ENCODE data around the gene SHISA4.
"Not testable (repeated sequence)": the region's sequence is repeated elsewhere in the genome, so short reads cannot be mapped to it uniquely, and the experiment has no call there.

The SHISA4 gene

GRCh38 chr1:201933840-201934430, 45.2 kb downstream of the SHISA4 start:
- peak; percentile 10 for DNase-seq (ENCODE audit: low read depth, low spot score)
- TF ChIP-seq, protein P1, sequence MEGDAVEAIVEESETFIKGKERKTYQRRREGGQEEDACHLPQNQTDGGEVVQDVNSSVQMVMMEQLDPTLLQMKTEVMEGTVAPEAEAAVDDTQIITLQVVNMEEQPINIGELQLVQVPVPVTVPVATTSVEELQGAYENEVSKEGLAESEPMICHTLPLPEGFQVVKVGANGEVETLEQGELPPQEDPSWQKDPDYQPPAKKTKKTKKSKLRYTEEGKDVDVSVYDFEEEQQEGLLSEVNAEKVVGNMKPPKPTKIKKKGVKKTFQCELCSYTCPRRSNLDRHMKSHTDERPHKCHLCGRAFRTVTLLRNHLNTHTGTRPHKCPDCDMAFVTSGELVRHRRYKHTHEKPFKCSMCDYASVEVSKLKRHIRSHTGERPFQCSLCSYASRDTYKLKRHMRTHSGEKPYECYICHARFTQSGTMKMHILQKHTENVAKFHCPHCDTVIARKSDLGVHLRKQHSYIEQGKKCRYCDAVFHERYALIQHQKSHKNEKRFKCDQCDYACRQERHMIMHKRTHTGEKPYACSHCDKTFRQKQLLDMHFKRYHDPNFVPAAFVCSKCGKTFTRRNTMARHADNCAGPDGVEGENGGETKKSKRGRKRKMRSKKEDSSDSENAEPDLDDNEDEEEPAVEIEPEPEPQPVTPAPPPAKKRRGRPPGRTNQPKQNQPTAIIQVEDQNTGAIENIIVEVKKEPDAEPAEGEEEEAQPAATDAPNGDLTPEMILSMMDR (IDR thresholded peaks at IDR 0.05; ENCODE audit: low read depth, low read length): no peak
- H3K4me3 ChIP-seq (ENCODE audit: low read depth, low read length): no peak overlapping the region
- in situ Hi-C loops (cut with HindIII; ENCODE audit: low sequenced_read_pairs): no loop called here

DNA sequence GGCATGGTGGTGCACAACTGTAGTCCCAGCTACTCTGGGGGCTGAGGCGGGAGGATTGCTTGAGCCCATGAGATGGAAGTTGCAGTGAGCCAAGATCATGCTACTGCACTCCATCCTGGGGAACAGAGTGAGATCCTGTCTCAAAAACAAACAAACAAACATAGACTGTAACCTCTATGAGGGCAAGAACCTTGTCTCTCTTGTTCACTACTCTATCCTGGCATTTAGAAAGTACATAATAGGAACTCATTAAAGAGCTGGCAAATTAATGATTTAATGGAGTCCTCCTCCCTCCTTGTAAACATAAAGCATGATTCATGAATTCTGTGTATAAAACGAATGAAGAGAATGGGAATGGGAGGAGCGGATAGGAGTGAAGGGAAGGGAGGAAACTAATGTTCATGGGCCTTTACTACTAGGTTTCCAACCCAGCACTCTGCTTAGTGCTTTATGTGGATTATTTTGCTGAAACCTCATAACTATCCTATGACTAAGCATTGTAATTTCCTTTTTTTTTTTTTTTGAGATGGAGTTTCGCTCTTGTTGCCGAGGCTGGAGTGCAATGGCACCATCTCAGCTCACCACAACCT, 49.0 kb downstream of the SHISA4 start:
- in situ Hi-C loops (cut with HindIII; ENCODE audit: low sequenced_read_pairs): no loop called here
- TF ChIP-seq, protein P1 (IDR thresholded peaks at IDR 0.05; ENCODE audit: low read depth, low read length): no peak
- peak; percentile 67 for DNase-seq (ENCODE audit: low read depth, low spot score)
- no peak overlapping the region for H3K4me3 ChIP-seq (ENCODE audit: low read depth, low read length)

- H3K4me3 ChIP-seq (ENCODE audit: low read depth, low read length): no peak overlapping the region
- DNase-seq (ENCODE audit: low read depth, low spot score): no peak
- TF ChIP-seq, protein P1 (IDR thresholded peaks at IDR 0.05; ENCODE audit: low read depth, low read length): no peak
- in situ Hi-C loops (cut with HindIII; ENCODE audit: low sequenced_read_pairs): no loop called here
These were observed 49.8 kb downstream of the SHISA4 start for GRCh38 chr1:201938440-201939035.

GRCh38 chr1:201939148-201939547, 50.5 kb downstream of the SHISA4 start:
- TF ChIP-seq, protein P1 (IDR thresholded peaks at IDR 0.05; ENCODE audit: low read depth, low read length): no peak
- DNase-seq (ENCODE audit: low read depth, low spot score): no peak
- in situ Hi-C loops (cut with HindIII; ENCODE audit: low sequenced_read_pairs): no loop called here
- H3K4me3 ChIP-seq (ENCODE audit: low read depth, low read length): no peak overlapping the region

GRCh38 chr1:201939574-201939973, 50.9 kb downstream of the SHISA4 start:
- no peak for DNase-seq (ENCODE audit: low read depth, low spot score)
- TF ChIP-seq, protein P1 (IDR thresholded peaks at IDR 0.05; ENCODE audit: low read depth, low read length): no peak
- no peak overlapping the region for H3K4me3 ChIP-seq (ENCODE audit: low read depth, low read length)
- in situ Hi-C loops (cut with HindIII; ENCODE audit: low sequenced_read_pairs): no loop called here

GRCh38 chr1:201940316-201940715, 51.6 kb downstream of the SHISA4 start:
- H3K4me3 ChIP-seq (ENCODE audit: low read depth, low read length); in situ Hi-C loops (cut with HindIII; ENCODE audit: low sequenced_read_pairs): not testable (repeated sequence)

GRCh38 chr1:201941420-201942128, 52.9 kb downstream of the SHISA4 start:
- TF ChIP-seq, protein P1 (IDR thresholded peaks at IDR 0.05; ENCODE audit: low read depth, low read length): no peak
- no peak for DNase-seq (ENCODE audit: low read depth, low spot score)
- no peak overlapping the region for H3K4me3 ChIP-seq (ENCODE audit: low read depth, low read length)
- in situ Hi-C loops (cut with HindIII; ENCODE audit: low sequenced_read_pairs): no loop called here

More at GRCh38 chr1:201940316-201940715, 51.6 kb downstream of the SHISA4 start:
- not testable (repeated sequence) for DNase-seq (ENCODE audit: low read depth, low spot score)

Measured in astrocyte of the spinal cord (primary cell).